ENCODE data around the gene PRG2.

The PRG2 gene

DNA sequence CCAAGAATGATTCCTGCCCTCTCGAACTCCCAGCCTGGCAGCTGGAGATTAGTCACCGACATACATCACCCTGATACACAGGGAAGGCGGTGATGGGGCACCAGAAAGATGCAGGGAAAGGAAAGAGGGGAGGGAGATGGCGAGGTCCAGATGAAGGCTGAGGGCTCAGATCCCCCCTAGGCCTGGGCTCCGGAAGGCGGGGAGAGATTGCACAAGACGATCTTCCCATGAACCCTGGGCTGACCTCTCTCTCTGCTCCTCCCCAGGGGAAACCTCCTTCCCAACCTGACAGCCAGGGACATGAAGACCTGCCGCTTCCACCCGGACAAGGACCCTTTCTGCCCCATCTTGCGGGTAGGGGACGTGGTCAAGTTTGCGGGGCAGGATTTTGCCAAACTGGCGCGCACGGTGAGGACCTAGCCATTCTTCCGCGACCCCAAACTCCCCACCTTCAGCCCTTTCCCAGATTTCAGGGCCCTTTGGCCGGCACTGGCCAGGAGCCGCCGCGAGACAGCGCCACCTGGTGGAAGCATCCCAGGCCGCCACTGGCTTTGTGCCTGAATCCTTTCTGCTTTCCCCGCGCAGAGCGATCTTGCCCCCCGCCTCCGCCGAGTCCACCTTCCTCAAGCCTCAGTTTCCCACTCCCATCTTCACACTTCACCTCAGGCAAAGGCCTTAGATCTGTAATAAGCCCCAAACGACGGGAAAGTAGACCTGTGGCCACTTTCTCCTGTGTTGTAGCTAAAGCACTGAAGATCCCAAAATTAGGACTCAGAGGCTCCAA is 40.8 kb downstream of the PRG2 start:
- no peak overlapping the region for H3K9ac ChIP-seq (ENCODE audit: low read length)
- H3K27ac ChIP-seq (ENCODE audit: low read depth, low read length), result no peak overlapping the region
- TF ChIP-seq EZH2phosphoT487 (conservative IDR thresholded peaks at IDR 0.05; ENCODE audit: low read length) (no peak), CTCF (IDR thresholded peaks at IDR 0.05; ENCODE audit: insufficient read depth, low read length, poor library complexity, severe bottlenecking) (peak; percentile 79)
- H3K9me3 ChIP-seq (ENCODE audit: insufficient read depth, low read length), result no peaks in the 10 kb centered on the region; the same call in 1 of the 2 replicates
- no peaks in the 10 kb centered on the region for H4K20me1 ChIP-seq (ENCODE audit: low read depth, low read length)
- H3K27me3 ChIP-seq (ENCODE audit: low read length), result no peaks in the 10 kb centered on the region
- no peaks in the 10 kb centered on the region for H3F3A ChIP-seq (ENCODE audit: insufficient read depth)
- H3K9me2 ChIP-seq (replicated peaks; ENCODE audit: insufficient read depth, low read length), result no peaks in the 10 kb centered on the region
- no peaks in the 10 kb centered on the region for H3K36me3 ChIP-seq (ENCODE audit: low read length)
- H3K4me3 ChIP-seq (ENCODE audit: insufficient read depth, low read length, poor library complexity, severe bottlenecking), result no peak overlapping the region
- H2AFZ ChIP-seq (ENCODE audit: low read depth, low read length, severe bottlenecking), result no peak overlapping the region
- H3K79me2 ChIP-seq (ENCODE audit: insufficient read depth, low read length), result no peaks in the 10 kb centered on the region
- H3K4me2 ChIP-seq (ENCODE audit: low read depth, low read length, poor library complexity, severe bottlenecking), result no peak overlapping the region

GRCh38 chr11:57348636-57349313 is 41.7 kb downstream of the PRG2 start:
- H3K9me2 ChIP-seq (replicated peaks; ENCODE audit: insufficient read depth, low read length), result no peaks in the 10 kb centered on the region
- no peaks in the 10 kb centered on the region for H3K36me3 ChIP-seq (ENCODE audit: low read length)
- H4K20me1 ChIP-seq (ENCODE audit: low read depth, low read length), result no peaks in the 10 kb centered on the region
- H3K27ac ChIP-seq (ENCODE audit: low read depth, low read length), result no peak overlapping the region
- no peak overlapping the region for H3K4me2 ChIP-seq (ENCODE audit: low read depth, low read length, poor library complexity, severe bottlenecking)
- H3K9ac ChIP-seq (ENCODE audit: low read length), result no peak overlapping the region
- no peak overlapping the region for H2AFZ ChIP-seq (ENCODE audit: low read depth, low read length, severe bottlenecking)
- no peaks in the 10 kb centered on the region; the same call in 1 of the 2 replicates for H3K9me3 ChIP-seq (ENCODE audit: insufficient read depth, low read length)
- H3K4me3 ChIP-seq (ENCODE audit: insufficient read depth, low read length, poor library complexity, severe bottlenecking), result no peak overlapping the region
- no peaks in the 10 kb centered on the region for H3K79me2 ChIP-seq (ENCODE audit: insufficient read depth, low read length)
- H3K27me3 ChIP-seq (ENCODE audit: low read length), result no peaks in the 10 kb centered on the region
- H3F3A ChIP-seq (ENCODE audit: insufficient read depth), result no peaks in the 10 kb centered on the region
- TF ChIP-seq CTCF (IDR thresholded peaks at IDR 0.05; ENCODE audit: insufficient read depth, low read length, poor library complexity, severe bottlenecking) (no peak), EZH2phosphoT487 (conservative IDR thresholded peaks at IDR 0.05; ENCODE audit: low read length) (no peak)

GRCh38 chr11:57348052-57348451 is 42.4 kb downstream of the PRG2 start:
- Histone ChIP-seq H2AFZ (ENCODE audit: low read depth, low read length, severe bottlenecking) (no peak overlapping the region), H3K27me3 (ENCODE audit: low read length) (no peaks in the 10 kb centered on the region), H3K4me3 (ENCODE audit: insufficient read depth, low read length, poor library complexity, severe bottlenecking) (no peak overlapping the region), H3K9me2 (replicated peaks; ENCODE audit: insufficient read depth, low read length) (no peaks in the 10 kb centered on the region), H3K36me3 (ENCODE audit: low read length) (no peaks in the 10 kb centered on the region), H3K79me2 (ENCODE audit: insufficient read depth, low read length) (no peaks in the 10 kb centered on the region), H4K20me1 (ENCODE audit: low read depth, low read length) (no peaks in the 10 kb centered on the region), H3F3A (ENCODE audit: insufficient read depth) (no peaks in the 10 kb centered on the region), H3K9ac (ENCODE audit: low read length) (no peak overlapping the region), H3K9me3 (ENCODE audit: insufficient read depth, low read length) (no peaks in the 10 kb centered on the region; the same call in 1 of the 2 replicates), H3K4me2 (ENCODE audit: low read depth, low read length, poor library complexity, severe bottlenecking) (no peak overlapping the region), H3K27ac (ENCODE audit: low read depth, low read length) (no peak overlapping the region)
- TF ChIP-seq EZH2phosphoT487 (conservative IDR thresholded peaks at IDR 0.05; ENCODE audit: low read length), result no peak
- no peak for TF ChIP-seq CTCF (IDR thresholded peaks at IDR 0.05; ENCODE audit: insufficient read depth, low read length, poor library complexity, severe bottlenecking)
